Psoas muscle (tissue), 8 donors: ENCODE measurements around the gene VWA5B1. TPM values are rescaled to one million over a fixed set of nuclear protein-coding genes. Genes with fewer than 3 reads are reported as not detected.

ENCODE experiments used
- ATAC-seq, 4 donors: fragments of 200-7000 bp; cut with Tn5 transposase; one replicate each; pipeline ENCODE4 v1.9.1; 2020; ENCODE audit warnings: moderate library complexity in 3 of 4, mild to moderate bottlenecking in 2 of 4
- DNase-seq, 2 donors: peaks; one replicate each; pipeline ENCODE4 v3.0.0-alpha.2; 2020
- H3K27ac ChIP-seq: fragments of 200-600 bp; one replicate; pipeline ENCODE4 v1.8.0; 2022
- H3K27me3 ChIP-seq, 3 donors: fragments of 200-600 bp in 1 of 3; one replicate each; pipeline versions ENCODE4 v1.6.1 to v1.8.0; 2013 to 2022; ENCODE audit warnings: low read length in 2 of 3, mild to moderate bottlenecking in 2 of 3, moderate library complexity in 1 of 3; ENCODE audit not compliant: insufficient read depth in 3 of 3
- H3K36me3 ChIP-seq, 2 donors: fragments of 200-600 bp in 1 of 2; one replicate each; pipeline versions ENCODE4 v1.6.1 to v1.8.0; 2013 to 2022; ENCODE audit warnings: low read depth in 1 of 2, mild to moderate bottlenecking in 1 of 2, moderate library complexity in 1 of 2; ENCODE audit not compliant: insufficient read depth in 1 of 2
- H3K4me1 ChIP-seq: fragments of 200-600 bp; one replicate; pipeline ENCODE4 v1.8.0; 2022
- H3K4me3 ChIP-seq: fragments of 200-600 bp; one replicate; pipeline ENCODE4 v1.8.0; 2022; ENCODE audit warnings: mild to moderate bottlenecking
- H3K9me3 ChIP-seq: fragments of 200-600 bp; one replicate; pipeline ENCODE4 v1.8.0; 2022
- WGBS, 3 donors: extraction: QIAGEN DNeasy Blood & Tissue Kit; methylation state at CpG; one replicate each; pipeline versions ENCODE4 v1.1.6 to v1.1.7; 2013; 5-methylcytosine and 5-hydroxymethylcytosine counted together
- intact Hi-C, 2 donors: fragments of 100-400 bp; cut with DNase I; formaldehyde crosslinking; loops; one replicate each; pipeline versions ENCODE4 v1.11.0 to v1.14.2; 2022
- polyA plus RNA-seq, 3 donors: library from polyadenylated mRNA; stranded (reverse); fragments of 200-250 nt; gene quantifications; one replicate each; pipeline ENCODE4 v1.2.3, GENCODE V29; 2013
- total RNA-seq, 4 donors: library from RNA; stranded (reverse); fragmentation: NEBNext Ultra II Directional in 2 of 4; extraction: Animal tissue kit (Norgen Biotek cat#: 25700) in 2 of 4; gene quantifications; one replicate each; pipeline versions ENCODE4 v1.2.1 to v1.2.4, GENCODE V29; 2021 to 2023
- TF ChIP-seq, protein P1 (sequence below): fragments of 200-600 bp; IDR thresholded peaks from one replicate; pipeline ENCODE4 v1.8.0; 2022; ENCODE audit warnings: antibody characterized with exemption
- donor health status: healthy with polysubstance abuse.
- donor health status: DM: no; HTN: no; CAD: no; lungs with moderate emphysema.
- donor health status: Bipolar disorder and iron deficiency.
- donor health status: healthy.
- donor health status: DM: yes; HTN: yes; CAD: no.
- donor health status: DM: no; HTN: no; CAD: no.
- donor health status: DM: no; HTN: no; CAD: no.
- donor health status: DM: yes; HTN: yes; CAD: no.

The VWA5B1 gene
- total and polyA plus RNA-seq, 7 donors: under 0.01 to 0.17 (median 0.12) TPM; not detected in 4

DNA sequence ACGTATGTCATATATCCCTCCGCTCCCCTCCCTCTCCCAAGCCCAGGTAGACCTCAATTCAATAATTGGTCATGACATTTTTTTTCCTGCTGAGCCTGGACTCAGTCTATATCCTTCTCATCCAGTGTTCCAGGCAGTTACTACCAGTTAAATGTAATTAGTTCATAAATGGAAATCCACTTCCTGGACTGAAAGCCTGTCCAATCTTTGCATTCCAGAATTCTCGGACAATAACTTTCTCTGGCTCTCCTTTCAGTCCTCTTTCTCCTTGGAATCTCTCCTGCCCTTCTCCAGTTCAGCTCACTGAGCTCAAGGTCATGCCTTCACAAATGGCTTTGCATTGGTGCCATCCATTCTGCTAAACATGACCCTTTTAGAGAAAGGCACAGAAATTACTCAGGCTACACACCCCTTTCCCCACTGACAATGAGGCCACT is 34.8 kb downstream of the VWA5B1 start:
- Histone ChIP-seq H3K9me3 (no peaks in the 10 kb centered on the region), H3K36me3 (no peaks in the 10 kb centered on the region), H3K4me3 (no peak overlapping the region), H3K27me3 (peaks cover 0 to 9% (median 0%) of the 10 kb centered on the region in 3 donors), H3K4me1 (peaks cover 6% of the 10 kb centered on the region), H3K27ac (no peak overlapping the region)
- ATAC-seq (no peak), DNase-seq (no peak)
- TF ChIP-seq, protein P1, sequence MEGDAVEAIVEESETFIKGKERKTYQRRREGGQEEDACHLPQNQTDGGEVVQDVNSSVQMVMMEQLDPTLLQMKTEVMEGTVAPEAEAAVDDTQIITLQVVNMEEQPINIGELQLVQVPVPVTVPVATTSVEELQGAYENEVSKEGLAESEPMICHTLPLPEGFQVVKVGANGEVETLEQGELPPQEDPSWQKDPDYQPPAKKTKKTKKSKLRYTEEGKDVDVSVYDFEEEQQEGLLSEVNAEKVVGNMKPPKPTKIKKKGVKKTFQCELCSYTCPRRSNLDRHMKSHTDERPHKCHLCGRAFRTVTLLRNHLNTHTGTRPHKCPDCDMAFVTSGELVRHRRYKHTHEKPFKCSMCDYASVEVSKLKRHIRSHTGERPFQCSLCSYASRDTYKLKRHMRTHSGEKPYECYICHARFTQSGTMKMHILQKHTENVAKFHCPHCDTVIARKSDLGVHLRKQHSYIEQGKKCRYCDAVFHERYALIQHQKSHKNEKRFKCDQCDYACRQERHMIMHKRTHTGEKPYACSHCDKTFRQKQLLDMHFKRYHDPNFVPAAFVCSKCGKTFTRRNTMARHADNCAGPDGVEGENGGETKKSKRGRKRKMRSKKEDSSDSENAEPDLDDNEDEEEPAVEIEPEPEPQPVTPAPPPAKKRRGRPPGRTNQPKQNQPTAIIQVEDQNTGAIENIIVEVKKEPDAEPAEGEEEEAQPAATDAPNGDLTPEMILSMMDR: no peak
- intact Hi-C loops: no loop called here
- WGBS, 3 donors: 22 to 44% (median 40%) methylated on average over 3 of the region's 3 CpGs

DNA sequence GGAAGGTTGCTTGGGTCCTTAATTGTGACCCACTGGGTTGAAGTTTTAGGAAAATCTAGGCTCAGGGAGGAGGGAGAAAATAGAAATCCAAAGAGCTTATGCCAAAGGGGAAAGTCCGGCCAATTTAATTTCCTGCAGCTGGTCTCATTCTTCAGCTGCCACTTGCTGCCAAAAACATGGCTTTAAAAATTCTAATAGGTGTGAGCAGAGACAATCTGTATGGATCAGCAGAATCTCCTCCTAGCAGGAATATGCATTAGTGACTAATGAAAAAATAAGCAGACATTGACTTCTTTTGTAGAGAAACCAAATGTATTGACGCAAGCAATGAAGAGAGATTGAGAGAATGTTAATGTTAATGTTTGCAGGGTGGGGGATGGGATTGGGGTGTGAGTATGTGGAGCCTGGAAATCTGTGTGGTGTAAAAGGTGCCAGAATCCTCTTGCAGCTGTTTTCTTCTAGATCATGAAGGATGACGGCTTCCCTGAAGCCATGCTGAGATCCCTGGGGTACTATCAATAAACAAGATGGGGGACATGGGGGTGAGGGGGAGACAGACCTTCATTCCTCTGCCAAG is 35.3 kb downstream of the VWA5B1 start:
- peaks cover 0 to 9% (median 0%) of the 10 kb centered on the region in 3 donors for H3K27me3 ChIP-seq
- TF ChIP-seq, protein P1: no peak
- H3K9me3 ChIP-seq: no peaks in the 10 kb centered on the region
- no peaks in the 10 kb centered on the region for H3K36me3 ChIP-seq
- ATAC-seq (peak in 2 of 4 donors; percentile 13 to 48), DNase-seq (no peak)
- no peak overlapping the region for H3K4me3 ChIP-seq
- intact Hi-C loops: no loop called here
- 5 to 17% (median 12%) methylated on average over 3 of the region's 3 CpGs for WGBS, 3 donors
- H3K27ac ChIP-seq: no peak overlapping the region
- peaks cover 6% of the 10 kb centered on the region for H3K4me1 ChIP-seq

DNA sequence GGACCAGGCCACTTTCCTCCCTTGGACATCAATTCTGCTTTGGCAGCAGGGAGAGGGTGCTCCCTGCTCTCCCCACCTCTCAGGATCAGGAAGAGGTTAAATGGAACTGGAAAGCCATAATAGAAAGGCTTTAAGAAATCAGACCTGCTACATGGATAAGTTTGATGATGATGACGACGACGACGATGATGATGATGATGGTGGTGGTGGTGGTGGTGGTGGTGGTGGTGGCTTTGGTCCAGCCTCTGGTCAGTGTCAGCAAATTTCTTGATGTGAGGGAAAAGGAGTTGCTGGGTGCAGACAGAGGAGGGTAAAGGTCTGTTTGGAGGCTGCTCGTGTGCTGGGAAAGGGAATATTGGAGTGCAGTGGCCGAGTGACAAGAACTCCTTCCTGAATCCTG is 36.8 kb downstream of the VWA5B1 start:
- Histone ChIP-seq H3K27me3 (no peaks in the 10 kb centered on the region), H3K36me3 (no peaks in the 10 kb centered on the region), H3K4me3 (no peak overlapping the region), H3K4me1 (peaks cover 6% of the 10 kb centered on the region), H3K9me3 (no peaks in the 10 kb centered on the region), H3K27ac (no peak overlapping the region)
- DNase-seq: no peak
- TF ChIP-seq, protein P1: no peak
- ATAC-seq: no peak
- WGBS, 3 donors: 63 to 81% (median 65%) methylated on average over 6 of the region's 6 CpGs
- intact Hi-C loops: no loop called here

DNA sequence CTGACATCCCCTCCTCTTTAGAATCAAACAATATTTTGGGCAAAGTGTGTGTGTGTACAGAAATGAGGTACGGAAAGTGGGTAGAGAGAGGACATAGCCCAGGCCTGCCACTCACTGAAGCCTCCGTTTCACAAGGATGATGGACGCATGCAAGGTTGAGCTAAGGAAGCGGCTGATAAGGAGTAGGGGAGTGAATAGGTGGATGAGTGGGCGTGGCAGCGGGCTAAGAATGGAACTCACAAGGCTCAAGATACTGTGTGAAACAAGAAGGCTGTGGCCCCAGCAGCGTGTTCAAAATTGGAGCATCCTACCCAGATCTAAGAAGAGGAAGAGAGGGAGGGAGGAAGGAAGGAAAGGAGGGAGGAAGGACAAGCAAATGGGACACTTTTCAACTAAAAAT is 37.5 kb downstream of the VWA5B1 start:
- no peak for ATAC-seq
- WGBS, 3 donors: 87 to 91% (median 91%) methylated on average over 7 of the region's 7 CpGs

More for the DNA sequence above, 37.5 kb downstream of the VWA5B1 start:
- no peaks in the 10 kb centered on the region for H3K27me3 ChIP-seq
- peaks cover 6% of the 10 kb centered on the region for H3K4me1 ChIP-seq
- no peaks in the 10 kb centered on the region for H3K36me3 ChIP-seq
- DNase-seq: no peak
- intact Hi-C loops: no loop called here
- TF ChIP-seq, protein P1: no peak
- H3K27ac ChIP-seq: no peak overlapping the region
- no peaks in the 10 kb centered on the region for H3K9me3 ChIP-seq
- H3K4me3 ChIP-seq: no peak overlapping the region
